Measurements from ENCODE around the gene DYNLT1. TPM values are rescaled to one million over a fixed set of nuclear protein-coding genes. Genes with fewer than 3 reads are reported as not detected.
A peak's percentile ranks its signal among the peaks of the same experiment; 100 is the strongest.

Gene DYNLT1
- total and polyA plus RNA-seq, 9 of the 15 experiments (the other 6 are each of a cell fraction or from before 2014, with no cell fraction given), result 42.2 to 583 (median 127) TPM

DNA sequence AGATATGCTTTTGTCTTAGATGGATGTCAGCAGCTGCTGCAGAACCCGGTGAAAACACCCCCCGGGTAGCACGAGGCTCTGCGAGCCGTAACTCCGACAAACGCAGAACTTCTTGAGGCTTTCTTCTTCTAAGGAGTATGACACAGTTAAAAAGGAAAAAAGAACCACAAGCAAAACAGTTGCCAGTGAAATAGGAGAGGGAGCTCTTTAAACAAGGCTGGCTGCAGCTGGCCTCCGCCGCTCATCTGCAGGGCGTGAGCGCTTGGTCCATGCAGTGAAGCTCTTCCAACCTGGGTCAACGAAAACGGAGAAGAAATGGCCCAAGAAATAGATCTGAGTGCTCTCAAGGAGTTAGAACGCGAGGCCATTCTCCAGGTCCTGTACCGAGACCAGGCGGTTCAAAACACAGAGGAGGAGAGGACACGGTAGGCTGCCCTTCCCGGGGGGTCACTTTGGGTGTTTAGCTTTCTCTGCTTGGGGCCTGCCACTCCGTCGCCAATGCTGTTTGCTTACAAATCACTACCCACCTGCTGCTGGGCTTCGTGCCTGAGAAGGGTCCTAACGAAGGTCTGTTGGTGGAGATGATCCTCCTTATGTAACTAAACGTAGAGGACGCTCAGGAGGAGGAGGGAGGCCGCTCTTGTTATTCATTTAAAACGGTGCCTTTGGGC, 18.5 kb upstream of the DYNLT1 start:
- WGBS (ENCODE audit: insufficient coverage, low coverage, missing lambda C conversion rate), result 9% methylated on average over 27 of the region's 27 CpGs
- intact Hi-C loops (cut with micrococcal nuclease), result no loop called here
- ChIA-PET CTCF (ENCODE audit: low intra/inter-chr PET ratio) (interaction anchor here (0.7 to 0.9 kb wide), 2 partner anchors 309 to 442 kb away, joined by 3 read pairs; no protein-coding TSS in a partner anchor), POLR2A (interaction anchor here (0.6 to 1.5 kb wide), 7 partner anchors 10 to 430 kb away, joined by 3 to 5 read pairs (median 3); partner anchors contain the start of genes DYNLT1 and RSPH3)
- peaks cover 64 to 74% of the 10 kb centered on the region in 2 experiments for H3K27me3 ChIP-seq (ENCODE audit: control insufficient read depth in 2 of 2, insufficient read depth in 2 of 2, low read length in 2 of 2)
- H3K36me3 ChIP-seq (ENCODE audit: control insufficient read depth, insufficient read depth, low read length), result no peaks in the 10 kb centered on the region
- peak; percentile 12; the same call in 1 of the 2 replicates for TF ChIP-seq EZH2 (IDR thresholded peaks at IDR 0.05; ENCODE audit: borderline replicate concordance, low read depth, low read length)
- TF ChIP-seq ZNF212 (CRISPR knock-in tag; IDR thresholded peaks at IDR 0.05), result no peak
- TF ChIP-seq TFAP4 (CRISPR knock-in tag; IDR thresholded peaks at IDR 0.05; ENCODE audit: borderline replicate concordance), result peak; percentile 24; the same call in 1 of the 2 replicates
- peak; percentile 95 for TF ChIP-seq CBX2 (IDR thresholded peaks at IDR 0.05; ENCODE audit: insufficient read depth, low read length, poor library complexity, severe bottlenecking)
- peak; percentile 97 for TF ChIP-seq CBX8 (IDR thresholded peaks at IDR 0.05; ENCODE audit: borderline replicate concordance, extremely low read depth, low read depth, low read length, poor library complexity, severe bottlenecking)
- TF ChIP-seq ZFP36 (IDR thresholded peaks at IDR 0.05; ENCODE audit: low read depth, low read length, partially characterized antibody), result peak; percentile 52
- BruUV-seq (replicated peaks), result no TSS peak
- no peak overlapping the region for H3K27ac ChIP-seq (ENCODE audit: extremely low read depth, low read depth, low read length)
- ATAC-seq (peak; percentile 28), DNase-seq (ENCODE audit: extremely low read depth in 1 of 4, low spot score in 3 of 4) (no peak), FAIRE-seq (peak; percentile 67)
- H3K9me1 ChIP-seq (ENCODE audit: control insufficient read depth, insufficient read depth, low read length), result no peaks in the 10 kb centered on the region
- H2AFZ ChIP-seq (ENCODE audit: low read depth, low read length), result 0 out of 2 replicates have a peak overlapping the region, but pooled peaks have one; percentile 7
- in situ Hi-C loops (cut with MboI), result no loop called here
- H3K4me1 ChIP-seq (replicated peaks in 1 of 2; ENCODE audit: control insufficient read depth in 2 of 2, insufficient read depth in 2 of 2, low read length in 2 of 2), result peaks cover 0 to 3% of the 10 kb centered on the region in 2 experiments; a peak in 1 of 5 replicates
- H4K20me1 ChIP-seq (replicated peaks; ENCODE audit: control insufficient read depth, insufficient read depth, low read length), result peaks cover 4% of the 10 kb centered on the region
- no peak overlapping the region for H3K9ac ChIP-seq (ENCODE audit: insufficient read depth in 1 of 2, low read depth in 2 of 2, low read length in 2 of 2)
- H3K4me2 ChIP-seq (ENCODE audit: insufficient read depth, low read length), result no peak overlapping the region
- H3K4me3 ChIP-seq, result no peak overlapping the region
- H3K9me3 ChIP-seq (replicated peaks; ENCODE audit: control insufficient read depth, insufficient read depth, low read depth, low read length), result no peaks in the 10 kb centered on the region
- H3K79me2 ChIP-seq (ENCODE audit: control insufficient read depth, insufficient read depth, low read length), result no peaks in the 10 kb centered on the region
